Mesenchymal stem cell (in vitro differentiated cells and primary cell): ENCODE results near the gene PPM1J.

Source experiments
- DNase-seq: peaks from one replicate; pipeline ENCODE4 v3.0.0-alpha.2; 2013
- H2AFZ ChIP-seq: one replicate; pipeline ENCODE4 v1.6.1; 2013; ENCODE audit warnings: low read depth, mild to moderate bottlenecking, control low read depth, inconsistent platforms, low read length, moderate library complexity
- H2AK5ac ChIP-seq: 2 replicates; pipeline ENCODE4 v1.6.1; 2013; ENCODE audit warnings: low read length, moderate library complexity, mild to moderate bottlenecking, inconsistent platforms; ENCODE audit not compliant: severe bottlenecking
- H2BK120ac ChIP-seq: one replicate; pipeline ENCODE4 v1.6.1; 2013; ENCODE audit warnings: low read depth, mild to moderate bottlenecking, inconsistent platforms, low read length, moderate library complexity
- H2BK12ac ChIP-seq, 2 experiments: one replicate each; pipeline ENCODE4 v1.6.1; 2013; ENCODE audit warnings: inconsistent platforms in 2 of 2, low read length in 2 of 2, mild to moderate bottlenecking in 2 of 2, moderate library complexity in 2 of 2, control low read depth in 1 of 2
- H2BK15ac ChIP-seq: one replicate; pipeline ENCODE4 v1.6.1; 2013; ENCODE audit warnings: mild to moderate bottlenecking, low read depth, inconsistent platforms; ENCODE audit not compliant: poor library complexity, severe bottlenecking
- H2BK5ac ChIP-seq: 2 replicates; pipeline ENCODE4 v1.6.1; 2013; ENCODE audit warnings: low read depth, mild to moderate bottlenecking, low read length, control low read depth, inconsistent platforms; ENCODE audit not compliant: poor library complexity, severe bottlenecking
- H3K14ac ChIP-seq, 2 experiments: one replicate each; pipeline ENCODE4 v1.6.1; 2013; ENCODE audit warnings: inconsistent platforms in 2 of 2, low read length in 2 of 2, control low read depth in 1 of 2, mild to moderate bottlenecking in 1 of 2, moderate library complexity in 1 of 2
- H3K18ac ChIP-seq, 2 experiments: one replicate each; pipeline ENCODE4 v1.6.1; 2013; ENCODE audit warnings: inconsistent platforms in 2 of 2, low read length in 2 of 2, control low read depth in 1 of 2, low read depth in 1 of 2, mild to moderate bottlenecking in 1 of 2
- H3K23ac ChIP-seq, 2 experiments: one replicate each; pipeline ENCODE4 v1.6.1; 2013; ENCODE audit warnings: inconsistent platforms in 2 of 2, low read length in 2 of 2, mild to moderate bottlenecking in 2 of 2, moderate library complexity in 2 of 2, control low read depth in 1 of 2
- H3K27ac ChIP-seq: 2 replicates; pipeline ENCODE4 v1.5.1; 2013; ENCODE audit warnings: mild to moderate bottlenecking, moderate library complexity, low read length, control low read depth, inconsistent platforms; ENCODE audit not compliant: poor library complexity, severe bottlenecking
- H3K27me3 ChIP-seq, 2 experiments: 2 replicates each; pipeline versions ENCODE4 v1.6.1 to v1.7.0; 2013; ENCODE audit warnings: low read length in 2 of 2, mild to moderate bottlenecking in 2 of 2, moderate library complexity in 2 of 2, control low read depth in 1 of 2, inconsistent platforms in 1 of 2; ENCODE audit not compliant: control insufficient read depth in 1 of 2, insufficient read depth in 1 of 2
- H3K36me3 ChIP-seq, 2 experiments: 2 replicates each; pipeline versions ENCODE4 v1.6.1 to v1.7.0; 2013; ENCODE audit warnings: low read length in 2 of 2, control low read depth in 1 of 2, inconsistent platforms in 1 of 2, low read depth in 1 of 2, mild to moderate bottlenecking in 1 of 2; ENCODE audit not compliant: insufficient read depth in 2 of 2, control insufficient read depth in 1 of 2
- H3K4ac ChIP-seq, 2 experiments: one replicate each; pipeline ENCODE4 v1.6.1; 2013; ENCODE audit warnings: inconsistent platforms in 2 of 2, low read length in 2 of 2, mild to moderate bottlenecking in 2 of 2, moderate library complexity in 2 of 2, control low read depth in 1 of 2, low read depth in 1 of 2
- H3K4me1 ChIP-seq: 2 replicates; pipeline ENCODE4 v1.6.1; 2013; ENCODE audit warnings: low read depth, low read length, control low read depth; ENCODE audit not compliant: control insufficient read depth, insufficient read depth
- H3K4me2 ChIP-seq: 2 replicates; pipeline ENCODE4 v1.6.1; 2013; ENCODE audit warnings: low read length, mild to moderate bottlenecking, inconsistent platforms; ENCODE audit not compliant: poor library complexity, severe bottlenecking
- H3K4me3 ChIP-seq, 2 experiments: 2 replicates each; pipeline versions ENCODE4 v1.5.1 to v1.7.0; 2013; ENCODE audit warnings: low read length in 2 of 2, mild to moderate bottlenecking in 2 of 2, control low read depth in 1 of 2, low read depth in 1 of 2; ENCODE audit not compliant: insufficient read depth in 1 of 2
- H3K79me1 ChIP-seq: replicated peaks from 2 replicates; pipeline ENCODE4 v1.6.1; 2013; ENCODE audit warnings: mild to moderate bottlenecking, control low read depth, low read length, inconsistent platforms; ENCODE audit not compliant: poor library complexity, severe bottlenecking
- H3K9ac ChIP-seq: 2 replicates; pipeline ENCODE4 v1.7.0; 2013; ENCODE audit warnings: mild to moderate bottlenecking, low read length, moderate library complexity
- H3K9me3 ChIP-seq: 2 replicates; pipeline ENCODE4 v1.7.0; 2013; ENCODE audit warnings: mild to moderate bottlenecking, low read length; ENCODE audit not compliant: control insufficient read depth
- H4K8ac ChIP-seq: one replicate; pipeline ENCODE4 v1.6.1; 2013; ENCODE audit warnings: inconsistent platforms, mild to moderate bottlenecking, low read length, moderate library complexity
- H4K91ac ChIP-seq: one replicate; pipeline ENCODE4 v1.6.1; 2013; ENCODE audit warnings: mild to moderate bottlenecking, low read length, inconsistent platforms
- WGBS: methylation state at CpG from one replicate; pipeline ENCODE4 v1.1.7; 2013; ENCODE audit warnings: mixed read lengths; 5-methylcytosine and 5-hydroxymethylcytosine counted together

The PPM1J gene

DNA sequence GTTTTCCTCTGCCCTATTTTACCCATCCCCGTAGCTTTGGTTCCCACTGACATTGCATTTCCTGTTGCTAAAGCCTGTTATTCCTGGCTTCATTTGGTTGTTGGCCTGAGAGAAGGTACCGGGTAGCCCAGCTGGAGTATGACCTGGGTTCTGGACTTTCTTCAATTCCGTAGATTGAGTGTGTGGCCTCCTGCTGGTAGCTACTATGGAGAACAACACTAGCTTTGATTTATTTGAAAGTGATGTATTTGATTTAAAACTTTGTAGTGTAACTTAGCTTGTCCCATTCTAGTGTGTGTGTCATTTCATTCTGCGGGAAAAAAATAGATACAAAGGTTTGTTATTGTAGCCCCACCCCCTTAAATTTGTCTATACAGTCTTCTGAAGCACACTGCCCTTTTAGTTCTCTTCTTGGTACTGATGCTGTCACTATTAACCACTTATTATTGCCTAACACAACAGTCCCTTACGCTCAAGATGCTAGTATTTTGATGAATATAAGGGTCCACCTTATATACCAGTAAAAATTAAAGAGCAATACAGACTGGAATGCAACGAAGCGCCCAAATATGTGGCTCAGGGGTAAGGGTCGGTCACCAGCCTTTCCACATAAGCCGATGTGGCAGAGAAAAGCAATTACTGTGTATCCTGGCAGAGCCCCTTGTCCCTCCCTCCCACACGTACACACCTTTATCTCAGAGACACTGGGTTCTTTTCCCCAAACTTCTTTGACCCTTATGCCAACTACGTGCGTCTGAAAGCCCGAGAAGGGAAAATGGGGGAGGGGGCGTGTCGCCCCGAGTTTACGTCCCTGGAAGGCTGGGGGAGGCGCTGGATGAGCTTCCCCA lies 41.3 kb downstream of the PPM1J start:
- Histone ChIP-seq H3K9me3 (no peaks in the 10 kb centered on the region), H3K4me3 (peak overlapping the region; percentile 90 to 94), H2BK15ac (peak overlapping the region; percentile 2), H3K79me1 (peaks cover 9% of the 10 kb centered on the region), H4K8ac (peak overlapping the region; percentile 51), H3K4me1 (no peaks in the 10 kb centered on the region), H3K27ac (peak overlapping the region; percentile 88), H2AFZ (no peak overlapping the region), H3K14ac (no peak overlapping the region), H3K9ac (peak overlapping the region; percentile 96), H2BK12ac (peak overlapping the region in 1 of 2 experiments; percentile 12), H2BK120ac (no peak overlapping the region), H3K36me3 (peaks cover 0 to 49% of the 10 kb centered on the region in 2 experiments), H4K91ac (peak overlapping the region; percentile 19), H2BK5ac (no peak overlapping the region), H3K27me3 (no peaks in the 10 kb centered on the region), H3K4ac (peak overlapping the region; percentile 49 to 74), H2AK5ac (no peak overlapping the region), H3K18ac (peak overlapping the region; percentile 49 to 88), H3K4me2 (peak overlapping the region; percentile 87), H3K23ac (peak overlapping the region in 1 of 2 experiments; percentile 81)
- DNase-seq: peak; percentile 74
- 11% methylated on average over 16 of the region's 18 CpGs for WGBS

- Histone ChIP-seq H3K4me1 (no peaks in the 10 kb centered on the region), H3K9ac (no peak overlapping the region), H3K18ac (no peak overlapping the region), H3K36me3 (peaks cover 6 to 58% of the 10 kb centered on the region in 2 experiments), H2AFZ (no peak overlapping the region), H3K27ac (no peak overlapping the region), H3K79me1 (peaks cover 6% of the 10 kb centered on the region), H3K4ac (no peak overlapping the region), H3K9me3 (no peaks in the 10 kb centered on the region), H2BK120ac (no peak overlapping the region), H3K27me3 (no peaks in the 10 kb centered on the region), H3K4me2 (no peak overlapping the region), H2BK5ac (no peak overlapping the region), H2BK15ac (no peak overlapping the region), H3K14ac (no peak overlapping the region), H4K8ac (no peak overlapping the region), H4K91ac (no peak overlapping the region), H2BK12ac (no peak overlapping the region), H3K23ac (no peak overlapping the region), H2AK5ac (no peak overlapping the region), H3K4me3 (no peak overlapping the region)
- no peak for DNase-seq
- WGBS: 75% methylated on average over 1 of the region's 1 CpG
Measured at GRCh38 chr1:112672842-112673241, 42.3 kb downstream of the PPM1J start.

DNA sequence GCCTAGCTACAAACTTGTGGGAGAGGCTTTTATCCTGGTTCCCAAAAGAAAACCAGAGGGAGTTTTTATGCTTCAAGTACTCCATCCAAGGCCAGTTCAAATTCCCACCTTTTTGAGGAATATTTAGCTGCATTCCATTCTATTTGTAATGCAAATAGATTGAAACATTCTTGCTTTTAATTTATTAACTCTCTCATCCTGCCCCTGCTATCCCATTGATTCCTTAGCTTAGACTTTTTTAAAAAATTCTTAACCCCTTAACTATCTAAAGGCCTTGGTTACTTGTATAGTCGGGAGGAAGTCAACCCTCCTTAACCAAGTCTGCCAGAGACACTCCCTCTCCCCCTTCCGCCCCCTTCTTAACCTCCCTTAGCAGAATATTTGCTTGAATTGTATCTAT lies 43.1 kb downstream of the PPM1J start:
- no peak overlapping the region for H3K4me2 ChIP-seq

GRCh38 chr1:112666946-112667345 lies 48.2 kb downstream of the PPM1J start:
- no peak overlapping the region for H2BK15ac ChIP-seq
- no peak overlapping the region for H4K8ac ChIP-seq
- H2BK5ac ChIP-seq: no peak overlapping the region
- no peak overlapping the region for H2AFZ ChIP-seq
- 88% methylated on average over 1 of the region's 2 CpGs for WGBS
- no peak overlapping the region for H4K91ac ChIP-seq
- no peak overlapping the region for H3K9ac ChIP-seq
- H2BK12ac ChIP-seq: no peak overlapping the region
- peaks cover 3% of the 10 kb centered on the region for H3K79me1 ChIP-seq
- H3K4me1 ChIP-seq: no peaks in the 10 kb centered on the region
- H3K4me2 ChIP-seq: no peak overlapping the region
- H2AK5ac ChIP-seq: no peak overlapping the region
- H3K9me3 ChIP-seq: no peaks in the 10 kb centered on the region
- H2BK120ac ChIP-seq: no peak overlapping the region
- no peaks in the 10 kb centered on the region for H3K27me3 ChIP-seq
- no peak for DNase-seq
- no peak overlapping the region for H3K4me3 ChIP-seq
- no peak overlapping the region for H3K18ac ChIP-seq
- H3K23ac ChIP-seq: no peak overlapping the region
- no peak overlapping the region for H3K4ac ChIP-seq
- no peak overlapping the region for H3K27ac ChIP-seq
- no peak overlapping the region for H3K14ac ChIP-seq
- peaks cover 25 to 94% of the 10 kb centered on the region in 2 experiments for H3K36me3 ChIP-seq

More for the DNA sequence above, 43.1 kb downstream of the PPM1J start:
- Histone ChIP-seq H3K9ac (no peak overlapping the region), H2AK5ac (no peak overlapping the region), H3K27me3 (no peaks in the 10 kb centered on the region), H3K23ac (no peak overlapping the region), H4K91ac (no peak overlapping the region), H3K4ac (no peak overlapping the region), H2BK5ac (no peak overlapping the region), H3K36me3 (peaks cover 11 to 61% of the 10 kb centered on the region in 2 experiments), H3K27ac (peak overlapping the region; percentile 61), H3K18ac (no peak overlapping the region), H3K79me1 (peaks cover 2% of the 10 kb centered on the region), H3K4me1 (no peaks in the 10 kb centered on the region), H2AFZ (no peak overlapping the region), H2BK12ac (no peak overlapping the region), H2BK120ac (no peak overlapping the region), H3K9me3 (no peaks in the 10 kb centered on the region), H2BK15ac (no peak overlapping the region), H4K8ac (no peak overlapping the region), H3K14ac (no peak overlapping the region), H3K4me3 (no peak overlapping the region)
- no peak for DNase-seq
- 83% methylated on average over 2 of the region's 2 CpGs for WGBS
